ENCODE data around the gene MACROD2. TPM values are rescaled to one million over a fixed set of nuclear protein-coding genes. Genes with fewer than 3 reads are reported as not detected.

The MACROD2 gene
- total and polyA plus RNA-seq, 2 experiments from 2014 or later, result 2.8 to 4.3 TPM

DNA sequence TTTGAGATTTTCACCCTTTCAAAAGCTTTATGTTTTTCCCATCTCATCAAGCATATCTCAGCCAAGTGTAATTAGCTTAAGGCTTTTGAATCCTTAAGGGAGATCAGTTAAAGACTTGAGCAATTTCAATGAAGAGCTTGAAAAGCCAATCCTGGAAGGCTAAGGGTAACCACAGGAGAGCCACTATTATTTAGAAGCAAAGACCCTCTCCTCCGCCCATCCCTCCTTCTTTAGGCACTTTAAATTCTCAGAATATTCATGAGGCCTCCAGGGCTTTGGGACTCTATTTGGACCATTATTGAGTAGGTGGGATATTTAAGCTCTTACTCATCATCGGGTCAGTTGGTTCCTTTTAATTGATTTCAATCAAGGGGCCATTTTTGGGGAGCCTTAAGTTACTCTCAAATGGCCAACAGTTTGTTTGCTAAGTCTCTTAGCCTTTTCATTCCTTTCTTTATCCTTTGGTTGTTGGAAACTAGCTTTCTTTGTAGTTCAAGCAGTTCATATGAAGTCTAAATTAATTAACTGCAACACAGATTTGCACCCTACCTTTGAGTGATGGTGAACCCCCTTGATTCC lies 2010.7 kb downstream of the MACROD2 start:
- Histone ChIP-seq H4K20me1 (replicated peaks; ENCODE audit: insufficient read depth) (no peaks in the 10 kb centered on the region), H3K27me3 (ENCODE audit: insufficient read depth) (no peaks in the 10 kb centered on the region), H3K4me1 (ENCODE audit: insufficient read depth) (peaks cover 16% of the 10 kb centered on the region; the same call in 1 of the 2 replicates), H3K36me3 (ENCODE audit: insufficient read depth) (no peaks in the 10 kb centered on the region), H3K4me2 (peak overlapping the region; percentile 18; the same call in 1 of the 2 replicates), H3K4me3 (no peak overlapping the region), H2AFZ (peak overlapping the region; percentile 2), H3K79me2 (replicated peaks; ENCODE audit: insufficient read depth) (no peaks in the 10 kb centered on the region), H3K27ac (ENCODE audit: low read depth) (peak overlapping the region; percentile 12; the same call in 1 of the 2 replicates), H3K9me2 (ENCODE audit: insufficient read depth) (peaks cover 4% of the 10 kb centered on the region), H3F3A (replicated peaks; ENCODE audit: low read depth) (no peaks in the 10 kb centered on the region)
- Mint-ChIP-seq H3K4me1 (peaks cover 16% of the 10 kb centered on the region), H3K36me3 (ENCODE audit: low read depth) (no peaks in the 10 kb centered on the region; the same call in 2 of the 3 replicates), H3K4me3 (no peak overlapping the region), H3K27ac (no peak overlapping the region), H3K9me3 (no peaks in the 10 kb centered on the region), H3K27me3 (ENCODE audit: insufficient read depth, low read depth, poor library complexity) (no peaks in the 10 kb centered on the region)
- DNase-seq (ENCODE audit: low spot score) (peak; percentile 22), ATAC-seq (peak; percentile 70)
- no peak for TF ChIP-seq ZNF114 (CRISPR knock-in tag; IDR thresholded peaks at IDR 0.05)
- TF ChIP-seq, protein P1, sequence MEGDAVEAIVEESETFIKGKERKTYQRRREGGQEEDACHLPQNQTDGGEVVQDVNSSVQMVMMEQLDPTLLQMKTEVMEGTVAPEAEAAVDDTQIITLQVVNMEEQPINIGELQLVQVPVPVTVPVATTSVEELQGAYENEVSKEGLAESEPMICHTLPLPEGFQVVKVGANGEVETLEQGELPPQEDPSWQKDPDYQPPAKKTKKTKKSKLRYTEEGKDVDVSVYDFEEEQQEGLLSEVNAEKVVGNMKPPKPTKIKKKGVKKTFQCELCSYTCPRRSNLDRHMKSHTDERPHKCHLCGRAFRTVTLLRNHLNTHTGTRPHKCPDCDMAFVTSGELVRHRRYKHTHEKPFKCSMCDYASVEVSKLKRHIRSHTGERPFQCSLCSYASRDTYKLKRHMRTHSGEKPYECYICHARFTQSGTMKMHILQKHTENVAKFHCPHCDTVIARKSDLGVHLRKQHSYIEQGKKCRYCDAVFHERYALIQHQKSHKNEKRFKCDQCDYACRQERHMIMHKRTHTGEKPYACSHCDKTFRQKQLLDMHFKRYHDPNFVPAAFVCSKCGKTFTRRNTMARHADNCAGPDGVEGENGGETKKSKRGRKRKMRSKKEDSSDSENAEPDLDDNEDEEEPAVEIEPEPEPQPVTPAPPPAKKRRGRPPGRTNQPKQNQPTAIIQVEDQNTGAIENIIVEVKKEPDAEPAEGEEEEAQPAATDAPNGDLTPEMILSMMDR (conservative IDR thresholded peaks at IDR 0.05; ENCODE audit: low read depth in 2 of 2), result no peak
- TF ChIP-seq STAT1 (IDR thresholded peaks at IDR 0.05; ENCODE audit: unreplicated experiment), result no peak
- TF ChIP-seq JUNB (IDR thresholded peaks at IDR 0.05; ENCODE audit: unreplicated experiment), result no peak
- TF ChIP-seq EZH2phosphoT487 (IDR thresholded peaks at IDR 0.05; ENCODE audit: unreplicated experiment), result no peak
- no peak for TF ChIP-seq CREB1 (CRISPR knock-in tag; IDR thresholded peaks at IDR 0.05; ENCODE audit: low read depth)
- TF ChIP-seq NANOG (IDR thresholded peaks at IDR 0.05; ENCODE audit: borderline replicate concordance), result no peak
- TF ChIP-seq EZH2 (IDR thresholded peaks at IDR 0.05; ENCODE audit: low read depth, unreplicated experiment), result no peak
- TF ChIP-seq, protein P2, sequence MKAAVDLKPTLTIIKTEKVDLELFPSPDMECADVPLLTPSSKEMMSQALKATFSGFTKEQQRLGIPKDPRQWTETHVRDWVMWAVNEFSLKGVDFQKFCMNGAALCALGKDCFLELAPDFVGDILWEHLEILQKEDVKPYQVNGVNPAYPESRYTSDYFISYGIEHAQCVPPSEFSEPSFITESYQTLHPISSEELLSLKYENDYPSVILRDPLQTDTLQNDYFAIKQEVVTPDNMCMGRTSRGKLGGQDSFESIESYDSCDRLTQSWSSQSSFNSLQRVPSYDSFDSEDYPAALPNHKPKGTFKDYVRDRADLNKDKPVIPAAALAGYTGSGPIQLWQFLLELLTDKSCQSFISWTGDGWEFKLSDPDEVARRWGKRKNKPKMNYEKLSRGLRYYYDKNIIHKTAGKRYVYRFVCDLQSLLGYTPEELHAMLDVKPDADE (IDR thresholded peaks at IDR 0.05), result no peak
- TF ChIP-seq, protein P3, sequence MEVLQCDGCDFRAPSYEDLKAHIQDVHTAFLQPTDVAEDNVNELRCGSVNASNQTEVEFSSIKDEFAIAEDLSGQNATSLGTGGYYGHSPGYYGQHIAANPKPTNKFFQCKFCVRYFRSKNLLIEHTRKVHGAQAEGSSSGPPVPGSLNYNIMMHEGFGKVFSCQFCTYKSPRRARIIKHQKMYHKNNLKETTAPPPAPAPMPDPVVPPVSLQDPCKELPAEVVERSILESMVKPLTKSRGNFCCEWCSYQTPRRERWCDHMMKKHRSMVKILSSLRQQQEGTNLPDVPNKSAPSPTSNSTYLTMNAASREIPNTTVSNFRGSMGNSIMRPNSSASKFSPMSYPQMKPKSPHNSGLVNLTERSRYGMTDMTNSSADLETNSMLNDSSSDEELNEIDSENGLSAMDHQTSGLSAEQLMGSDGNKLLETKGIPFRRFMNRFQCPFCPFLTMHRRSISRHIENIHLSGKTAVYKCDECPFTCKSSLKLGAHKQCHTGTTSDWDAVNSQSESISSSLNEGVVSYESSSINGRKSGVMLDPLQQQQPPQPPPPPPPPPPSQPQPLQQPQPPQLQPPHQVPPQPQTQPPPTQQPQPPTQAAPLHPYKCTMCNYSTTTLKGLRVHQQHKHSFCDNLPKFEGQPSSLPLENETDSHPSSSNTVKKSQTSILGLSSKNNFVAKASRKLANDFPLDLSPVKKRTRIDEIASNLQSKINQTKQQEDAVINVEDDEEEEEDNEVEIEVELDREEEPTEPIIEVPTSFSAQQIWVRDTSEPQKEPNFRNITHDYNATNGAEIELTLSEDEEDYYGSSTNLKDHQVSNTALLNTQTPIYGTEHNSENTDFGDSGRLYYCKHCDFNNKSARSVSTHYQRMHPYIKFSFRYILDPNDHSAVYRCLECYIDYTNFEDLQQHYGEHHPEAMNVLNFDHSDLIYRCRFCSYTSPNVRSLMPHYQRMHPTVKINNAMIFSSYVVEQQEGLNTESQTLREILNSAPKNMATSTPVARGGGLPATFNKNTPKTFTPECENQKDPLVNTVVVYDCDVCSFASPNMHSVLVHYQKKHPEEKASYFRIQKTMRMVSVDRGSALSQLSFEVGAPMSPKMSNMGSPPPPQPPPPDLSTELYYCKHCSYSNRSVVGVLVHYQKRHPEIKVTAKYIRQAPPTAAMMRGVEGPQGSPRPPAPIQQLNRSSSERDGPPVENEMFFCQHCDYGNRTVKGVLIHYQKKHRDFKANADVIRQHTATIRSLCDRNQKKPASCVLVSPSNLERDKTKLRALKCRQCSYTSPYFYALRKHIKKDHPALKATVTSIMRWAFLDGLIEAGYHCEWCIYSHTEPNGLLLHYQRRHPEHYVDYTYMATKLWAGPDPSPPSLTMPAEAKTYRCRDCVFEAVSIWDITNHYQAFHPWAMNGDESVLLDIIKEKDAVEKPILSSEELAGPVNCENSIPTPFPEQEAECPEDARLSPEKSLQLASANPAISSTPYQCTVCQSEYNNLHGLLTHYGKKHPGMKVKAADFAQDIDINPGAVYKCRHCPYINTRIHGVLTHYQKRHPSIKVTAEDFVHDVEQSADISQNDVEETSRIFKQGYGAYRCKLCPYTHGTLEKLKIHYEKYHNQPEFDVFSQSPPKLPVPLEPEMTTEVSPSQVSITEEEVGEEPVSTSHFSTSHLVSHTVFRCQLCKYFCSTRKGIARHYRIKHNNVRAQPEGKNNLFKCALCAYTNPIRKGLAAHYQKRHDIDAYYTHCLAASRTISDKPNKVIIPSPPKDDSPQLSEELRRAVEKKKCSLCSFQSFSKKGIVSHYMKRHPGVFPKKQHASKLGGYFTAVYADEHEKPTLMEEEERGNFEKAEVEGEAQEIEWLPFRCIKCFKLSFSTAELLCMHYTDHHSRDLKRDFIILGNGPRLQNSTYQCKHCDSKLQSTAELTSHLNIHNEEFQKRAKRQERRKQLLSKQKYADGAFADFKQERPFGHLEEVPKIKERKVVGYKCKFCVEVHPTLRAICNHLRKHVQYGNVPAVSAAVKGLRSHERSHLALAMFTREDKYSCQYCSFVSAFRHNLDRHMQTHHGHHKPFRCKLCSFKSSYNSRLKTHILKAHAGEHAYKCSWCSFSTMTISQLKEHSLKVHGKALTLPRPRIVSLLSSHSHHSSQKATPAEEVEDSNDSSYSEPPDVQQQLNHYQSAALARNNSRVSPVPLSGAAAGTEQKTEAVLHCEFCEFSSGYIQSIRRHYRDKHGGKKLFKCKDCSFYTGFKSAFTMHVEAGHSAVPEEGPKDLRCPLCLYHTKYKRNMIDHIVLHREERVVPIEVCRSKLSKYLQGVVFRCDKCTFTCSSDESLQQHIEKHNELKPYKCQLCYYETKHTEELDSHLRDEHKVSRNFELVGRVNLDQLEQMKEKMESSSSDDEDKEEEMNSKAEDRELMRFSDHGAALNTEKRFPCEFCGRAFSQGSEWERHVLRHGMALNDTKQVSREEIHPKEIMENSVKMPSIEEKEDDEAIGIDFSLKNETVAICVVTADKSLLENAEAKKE (CRISPR knock-in tag; IDR thresholded peaks at IDR 0.05), result no peak
- no peak for TF ChIP-seq ZNF331 (CRISPR knock-in tag; IDR thresholded peaks at IDR 0.05; ENCODE audit: low read depth)
- TF ChIP-seq POLR2AphosphoS5 (IDR thresholded peaks at IDR 0.05; ENCODE audit: low read depth), result no peak
- TF ChIP-seq, protein P4, sequence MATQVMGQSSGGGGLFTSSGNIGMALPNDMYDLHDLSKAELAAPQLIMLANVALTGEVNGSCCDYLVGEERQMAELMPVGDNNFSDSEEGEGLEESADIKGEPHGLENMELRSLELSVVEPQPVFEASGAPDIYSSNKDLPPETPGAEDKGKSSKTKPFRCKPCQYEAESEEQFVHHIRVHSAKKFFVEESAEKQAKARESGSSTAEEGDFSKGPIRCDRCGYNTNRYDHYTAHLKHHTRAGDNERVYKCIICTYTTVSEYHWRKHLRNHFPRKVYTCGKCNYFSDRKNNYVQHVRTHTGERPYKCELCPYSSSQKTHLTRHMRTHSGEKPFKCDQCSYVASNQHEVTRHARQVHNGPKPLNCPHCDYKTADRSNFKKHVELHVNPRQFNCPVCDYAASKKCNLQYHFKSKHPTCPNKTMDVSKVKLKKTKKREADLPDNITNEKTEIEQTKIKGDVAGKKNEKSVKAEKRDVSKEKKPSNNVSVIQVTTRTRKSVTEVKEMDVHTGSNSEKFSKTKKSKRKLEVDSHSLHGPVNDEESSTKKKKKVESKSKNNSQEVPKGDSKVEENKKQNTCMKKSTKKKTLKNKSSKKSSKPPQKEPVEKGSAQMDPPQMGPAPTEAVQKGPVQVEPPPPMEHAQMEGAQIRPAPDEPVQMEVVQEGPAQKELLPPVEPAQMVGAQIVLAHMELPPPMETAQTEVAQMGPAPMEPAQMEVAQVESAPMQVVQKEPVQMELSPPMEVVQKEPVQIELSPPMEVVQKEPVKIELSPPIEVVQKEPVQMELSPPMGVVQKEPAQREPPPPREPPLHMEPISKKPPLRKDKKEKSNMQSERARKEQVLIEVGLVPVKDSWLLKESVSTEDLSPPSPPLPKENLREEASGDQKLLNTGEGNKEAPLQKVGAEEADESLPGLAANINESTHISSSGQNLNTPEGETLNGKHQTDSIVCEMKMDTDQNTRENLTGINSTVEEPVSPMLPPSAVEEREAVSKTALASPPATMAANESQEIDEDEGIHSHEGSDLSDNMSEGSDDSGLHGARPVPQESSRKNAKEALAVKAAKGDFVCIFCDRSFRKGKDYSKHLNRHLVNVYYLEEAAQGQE (IDR thresholded peaks at IDR 0.05; ENCODE audit: unreplicated experiment), result no peak

All from GM23338 (cell line).